Uterus (tissue), 2 donors: ENCODE data around the gene ARID2.

Experiments used
- CTCF ChIP-seq, 4 experiments: fragments of 200-600 bp in 2 of 4; fragments of 450-650 bp in 2 of 4; sonication (generic) in 2 of 4; IDR thresholded peaks; one replicate each; pipeline ENCODE4 v1.5.1; 2016 to 2019; ENCODE audit warnings: antibody characterized with exemption in 4 of 4, mild to moderate bottlenecking in 2 of 4, moderate library complexity in 1 of 4
- POLR2A ChIP-seq, 2 donors: fragments of 450-650 bp; IDR thresholded peaks; one replicate each; pipeline ENCODE4 v1.6.1; 2016; ENCODE audit warnings: antibody characterized with exemption in 2 of 2, mild to moderate bottlenecking in 1 of 2, moderate library complexity in 1 of 2

DNA sequence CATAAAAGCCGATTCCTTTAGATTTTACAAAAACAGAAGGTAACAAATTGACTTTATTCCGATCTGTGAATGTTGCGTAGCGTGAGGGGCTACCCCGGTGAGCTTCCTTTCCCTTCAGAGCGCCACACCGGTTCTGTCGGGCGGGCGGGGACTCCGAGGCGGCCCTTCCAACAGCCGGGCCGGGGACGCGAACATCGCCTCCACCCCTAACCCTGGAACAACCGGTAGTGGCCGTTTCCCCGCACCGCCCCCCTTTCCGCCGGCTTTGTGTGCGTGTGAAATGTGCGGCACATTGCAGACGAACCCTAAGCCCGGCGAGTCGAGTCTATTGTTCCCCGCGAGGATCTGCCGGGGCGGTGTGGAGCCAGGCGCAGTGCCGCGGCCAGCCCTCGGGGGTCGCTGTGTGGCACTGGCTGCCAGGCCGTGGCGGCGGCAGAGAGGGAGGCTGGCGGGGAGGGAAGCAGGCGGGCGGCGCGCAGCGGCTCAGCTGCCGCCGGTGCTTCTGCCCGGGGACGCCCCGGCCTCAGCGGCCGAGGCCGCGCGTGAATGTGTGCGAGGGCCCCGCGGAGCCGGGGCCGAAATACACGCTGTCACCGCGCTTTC, 775 bp upstream of the ARID2 start:
- peak; percentile 79 to 99 (median 96) for TF ChIP-seq CTCF (IDR thresholded peaks at IDR 0.05)
- TF ChIP-seq POLR2A (IDR thresholded peaks at IDR 0.05) = peak; percentile 75 to 91
